Activated CD8-positive, alpha-beta memory T cell treated with anti-CD3 and anti-CD28 coated beads for 4 hours (primary cell): ENCODE data around the gene RNU1-1.
"Not testable (repeated sequence)": the region's sequence is repeated elsewhere in the genome, so short reads cannot be mapped to it uniquely, and the experiment has no call there.

Experiments
- DNase-seq, 2 donors: peaks; one replicate each; pipeline ENCODE4 v3.0.0-alpha.2; 2020; ENCODE audit warnings: low read depth in 2 of 2

RNU1-1 gene

DNA sequence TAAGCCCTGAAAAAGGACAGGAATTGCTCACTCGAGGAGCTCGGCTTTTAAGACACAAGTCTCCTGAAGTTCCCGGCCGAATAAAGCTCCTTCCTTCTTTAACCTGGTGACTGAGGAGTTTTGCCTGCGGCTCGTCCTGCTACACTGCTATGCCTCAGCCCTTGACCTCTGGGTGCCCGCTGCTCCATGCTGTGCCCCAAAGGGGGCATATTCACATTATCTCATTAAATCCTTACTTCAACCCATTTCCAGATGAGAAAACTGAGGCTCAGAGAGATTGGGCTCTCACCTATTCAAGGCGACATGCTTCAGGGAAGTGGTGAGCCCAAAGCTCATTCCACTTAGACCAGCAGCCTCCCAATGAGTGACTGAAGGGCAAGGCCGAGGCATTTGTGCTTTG lies 20.4 kb downstream of the RNU1-1 start:
- DNase-seq = not testable (repeated sequence)

DNA sequence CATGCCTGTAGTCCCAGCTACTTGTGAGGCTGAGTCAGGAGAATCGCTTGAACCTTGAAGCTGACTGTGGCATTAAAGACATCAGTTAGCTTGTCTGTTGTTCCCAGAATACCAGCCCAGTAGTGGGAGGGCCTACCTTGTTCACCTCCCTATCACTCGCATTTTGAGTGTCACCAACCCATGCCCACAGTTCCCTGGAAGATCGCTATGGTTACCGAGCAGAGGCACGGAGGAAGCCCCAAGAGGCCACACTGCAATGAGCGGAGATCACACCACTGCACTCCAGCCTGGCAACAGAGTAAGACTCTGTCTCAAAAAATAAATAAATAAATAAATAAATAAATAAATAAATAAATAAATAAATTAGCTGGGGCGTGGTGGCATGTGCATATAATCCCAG lies 21.1 kb downstream of the RNU1-1 start:
- DNase-seq = not testable (repeated sequence)

DNA sequence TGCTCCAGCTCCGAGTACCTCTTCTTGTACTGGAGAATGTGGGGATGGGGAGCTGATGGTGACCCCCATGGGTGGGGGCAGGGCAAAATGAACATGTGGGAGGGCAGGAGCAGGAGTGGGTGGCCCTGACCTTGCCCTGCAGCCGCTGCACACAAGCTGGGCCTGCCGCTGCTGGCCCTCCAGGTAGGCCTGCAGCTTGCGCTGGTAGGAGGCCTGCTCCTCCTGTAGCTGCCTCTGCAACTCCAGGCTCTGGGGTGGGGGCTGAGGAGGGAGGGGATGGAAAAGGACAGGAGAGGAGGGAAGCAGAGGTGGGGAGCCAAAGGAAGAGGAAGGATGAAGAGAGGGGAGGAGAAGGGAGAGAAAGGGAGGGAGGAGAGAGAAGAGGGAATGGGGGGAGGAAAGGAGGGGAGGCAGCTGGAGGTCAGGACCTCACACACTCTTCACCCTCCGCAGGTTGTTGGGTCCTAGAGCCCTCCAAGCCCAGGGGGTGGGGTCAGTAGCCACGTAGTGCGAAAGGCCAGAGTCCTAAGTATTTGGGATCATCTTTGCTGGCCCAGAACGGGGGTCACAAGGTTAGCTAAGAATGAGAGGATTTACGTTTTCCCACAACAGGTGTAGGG lies 22.9 kb downstream of the RNU1-1 start:
- DNase-seq = no peak

DNA sequence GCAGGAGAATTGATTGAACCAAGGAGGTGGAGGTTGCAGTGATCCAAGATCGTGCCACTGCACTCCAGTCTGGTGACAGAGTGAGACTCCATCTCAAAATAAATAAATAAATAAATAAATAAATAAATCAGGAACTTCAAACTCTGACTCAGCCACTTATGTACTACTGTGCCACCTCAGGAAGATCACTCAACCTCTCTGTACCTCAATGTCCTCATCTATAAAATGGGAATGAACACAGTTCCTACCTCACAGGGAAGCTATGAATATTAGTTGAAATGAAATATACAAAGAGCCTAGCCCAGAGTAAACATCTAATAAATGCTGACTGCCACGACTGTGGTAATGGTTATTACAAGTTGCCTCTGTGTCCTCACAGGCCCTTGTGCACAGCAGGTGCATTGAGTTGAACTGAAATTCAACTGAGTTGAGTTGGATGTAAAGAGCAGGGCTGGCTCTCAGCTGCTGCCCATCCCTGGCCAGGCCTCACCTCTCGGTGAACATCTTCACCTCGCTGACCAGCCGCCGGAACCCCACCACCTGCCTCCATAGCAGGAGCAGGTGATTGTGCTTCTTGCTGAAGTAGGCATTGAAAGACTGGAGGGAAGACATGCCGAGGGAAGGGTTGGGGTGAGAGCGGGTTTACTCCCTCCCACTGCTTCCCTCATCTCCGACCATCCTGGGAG lies 24.7 kb downstream of the RNU1-1 start:
- DNase-seq = not testable (repeated sequence)

DNA sequence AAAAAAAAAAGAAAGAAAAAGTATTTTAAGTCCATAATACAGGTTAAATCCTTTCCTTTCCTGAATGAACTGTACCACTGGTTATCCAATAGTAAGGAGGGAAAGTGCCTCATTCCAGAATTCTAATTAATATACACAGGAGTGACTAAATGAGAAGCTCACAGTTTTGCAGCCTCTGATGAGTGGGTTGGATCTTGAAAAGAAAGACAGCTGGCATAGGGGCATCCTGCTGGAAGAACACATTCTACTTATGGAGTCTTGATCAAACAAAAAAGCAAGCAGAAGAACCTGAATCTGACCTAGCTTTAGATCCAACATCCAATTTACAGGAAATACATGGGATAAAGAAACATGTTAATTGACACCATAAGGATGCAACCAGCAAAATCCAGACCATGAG lies 27.1 kb downstream of the RNU1-1 start:
- not testable (repeated sequence) for DNase-seq

DNA sequence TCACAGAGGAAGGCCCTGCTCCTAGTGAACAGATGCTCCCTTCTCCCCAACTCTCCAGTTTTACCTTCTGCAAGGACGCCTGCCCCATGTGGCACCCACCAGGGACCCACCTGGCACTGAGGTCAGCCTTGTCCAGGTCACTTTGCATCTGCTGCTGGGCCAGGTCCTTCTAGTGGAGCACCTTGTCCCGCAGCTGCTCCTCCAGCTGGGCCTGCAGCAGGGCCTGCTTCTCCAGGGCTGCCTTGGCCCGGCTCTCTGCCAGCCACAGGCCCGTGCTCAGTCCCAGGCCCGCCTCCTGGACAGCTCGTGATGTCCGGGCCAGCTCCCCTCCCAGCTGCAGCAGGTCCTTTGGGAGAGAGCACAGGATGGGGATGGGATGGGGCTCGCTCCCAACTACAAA lies 27.8 kb downstream of the RNU1-1 start:
- not testable (repeated sequence) for DNase-seq

DNA sequence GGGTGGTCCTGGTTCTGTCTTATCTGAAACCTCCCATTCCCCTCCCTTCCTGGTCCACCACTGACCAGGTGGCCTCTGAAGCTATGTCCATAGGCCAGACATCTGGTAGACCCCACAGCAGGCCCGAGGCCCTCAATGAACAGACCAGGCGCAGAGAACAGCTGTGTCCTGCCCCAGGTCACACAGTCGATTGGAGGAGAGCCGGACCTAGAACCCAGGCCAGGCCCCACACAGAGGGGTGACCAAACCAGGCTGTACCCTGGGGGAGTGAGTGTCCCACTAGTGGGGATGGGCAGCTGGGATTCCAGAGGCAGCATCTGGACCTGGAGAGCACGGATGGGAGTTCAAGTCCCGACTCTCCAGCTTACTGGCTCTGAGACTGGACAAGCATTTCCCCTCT lies 29.2 kb downstream of the RNU1-1 start:
- no peak for DNase-seq

DNA sequence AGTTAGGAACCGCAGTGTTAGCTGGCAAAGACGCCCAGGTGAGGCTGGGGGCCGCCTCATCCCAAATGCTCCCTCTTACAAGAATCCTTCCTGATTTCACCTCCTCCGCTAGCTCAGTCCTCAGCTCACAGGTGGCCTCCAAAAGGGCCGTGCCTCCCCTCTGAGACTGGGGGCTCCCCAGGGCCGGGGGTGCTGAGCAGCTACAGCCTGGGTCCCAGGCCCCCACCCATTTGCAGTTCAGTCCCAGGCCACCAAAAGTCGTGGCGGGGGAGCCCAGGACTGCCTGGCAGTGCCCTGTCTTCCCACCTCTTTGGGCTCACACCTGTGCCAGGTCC lies 29.6 kb downstream of the RNU1-1 start:
- no peak for DNase-seq

DNA sequence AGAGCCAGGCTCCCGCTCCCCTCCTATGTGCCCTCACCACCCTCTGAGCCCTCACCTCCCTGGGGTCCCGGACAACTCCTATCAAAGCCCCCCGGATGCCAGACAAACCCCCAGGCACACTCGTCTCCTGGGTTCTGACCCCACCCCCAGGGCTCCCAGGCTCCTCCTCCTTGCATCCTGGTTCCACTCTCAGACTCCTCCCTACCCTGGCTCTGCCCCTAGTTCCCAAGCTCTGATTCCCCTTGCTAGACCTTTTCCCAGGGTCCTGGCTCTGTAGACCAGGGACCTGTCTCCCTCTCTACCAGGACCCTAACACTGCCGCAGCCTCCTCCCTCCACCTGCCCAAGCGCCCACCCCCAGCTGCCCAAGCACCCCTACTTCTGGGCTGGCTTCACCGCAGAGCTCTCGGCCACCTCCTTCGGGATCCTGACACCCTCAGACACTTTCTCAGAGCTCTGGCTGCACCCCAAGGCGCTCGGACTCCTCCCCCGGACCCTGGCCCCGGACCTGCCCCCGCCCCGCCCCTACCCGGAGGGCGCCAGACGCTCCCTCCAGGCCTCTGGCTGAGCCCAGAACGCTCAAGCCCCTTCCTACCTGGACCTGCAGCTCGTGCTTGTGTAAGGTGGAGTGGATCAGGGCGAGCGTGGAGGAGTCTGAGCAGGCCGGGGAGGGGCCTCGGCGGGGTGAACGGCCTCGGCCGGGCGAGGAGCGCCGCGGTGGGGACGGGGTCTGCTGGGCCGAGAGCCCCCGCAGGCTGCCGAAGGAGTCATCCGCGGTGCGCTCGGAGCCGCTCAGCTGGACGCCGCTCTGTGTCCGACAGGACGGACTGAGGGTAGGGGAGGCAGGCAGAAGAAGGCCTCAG lies 30.2 kb downstream of the RNU1-1 start:
- DNase-seq = not testable (repeated sequence)

DNA sequence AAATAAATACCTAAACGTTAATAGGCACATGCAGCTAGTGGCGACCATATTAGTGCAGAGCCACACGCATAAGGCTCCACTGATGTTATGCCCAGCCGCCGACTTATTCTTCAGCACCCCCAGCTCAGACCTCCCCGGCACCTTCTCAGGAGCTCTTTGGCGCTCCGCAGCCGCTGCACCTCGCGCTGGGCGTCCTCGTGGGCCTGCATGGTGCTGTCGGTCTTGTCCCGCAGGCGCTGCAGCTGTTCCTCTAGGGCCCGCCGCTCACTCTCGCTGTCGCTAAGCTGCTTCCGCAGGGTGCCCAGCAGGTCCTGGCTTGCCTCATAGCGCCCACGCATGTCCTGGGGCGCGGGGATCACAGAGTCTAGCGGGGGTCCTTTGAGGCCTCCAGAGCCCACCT lies 30.9 kb downstream of the RNU1-1 start:
- DNase-seq = not testable (repeated sequence)

DNA sequence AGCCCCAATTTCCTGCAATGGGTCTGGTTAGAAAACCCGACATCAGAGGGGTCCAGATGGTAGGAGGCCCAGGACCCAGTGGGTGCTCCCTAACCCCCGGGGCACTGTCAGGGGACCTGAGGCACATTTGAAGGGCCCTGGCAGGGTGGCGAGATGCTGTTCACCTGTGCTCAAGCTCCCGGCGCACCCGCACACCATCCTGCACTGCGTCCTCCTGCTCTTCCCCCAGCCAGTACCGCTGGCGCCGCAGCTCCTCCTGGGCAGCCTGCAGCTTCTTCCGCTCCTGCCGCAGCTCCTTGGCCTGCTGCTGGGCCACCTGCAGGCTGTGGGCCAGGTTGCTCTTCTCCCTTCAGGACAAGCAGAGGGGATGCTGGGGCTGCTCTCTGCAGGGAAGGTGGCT lies 36.0 kb downstream of the RNU1-1 start:
- DNase-seq = no peak

DNA sequence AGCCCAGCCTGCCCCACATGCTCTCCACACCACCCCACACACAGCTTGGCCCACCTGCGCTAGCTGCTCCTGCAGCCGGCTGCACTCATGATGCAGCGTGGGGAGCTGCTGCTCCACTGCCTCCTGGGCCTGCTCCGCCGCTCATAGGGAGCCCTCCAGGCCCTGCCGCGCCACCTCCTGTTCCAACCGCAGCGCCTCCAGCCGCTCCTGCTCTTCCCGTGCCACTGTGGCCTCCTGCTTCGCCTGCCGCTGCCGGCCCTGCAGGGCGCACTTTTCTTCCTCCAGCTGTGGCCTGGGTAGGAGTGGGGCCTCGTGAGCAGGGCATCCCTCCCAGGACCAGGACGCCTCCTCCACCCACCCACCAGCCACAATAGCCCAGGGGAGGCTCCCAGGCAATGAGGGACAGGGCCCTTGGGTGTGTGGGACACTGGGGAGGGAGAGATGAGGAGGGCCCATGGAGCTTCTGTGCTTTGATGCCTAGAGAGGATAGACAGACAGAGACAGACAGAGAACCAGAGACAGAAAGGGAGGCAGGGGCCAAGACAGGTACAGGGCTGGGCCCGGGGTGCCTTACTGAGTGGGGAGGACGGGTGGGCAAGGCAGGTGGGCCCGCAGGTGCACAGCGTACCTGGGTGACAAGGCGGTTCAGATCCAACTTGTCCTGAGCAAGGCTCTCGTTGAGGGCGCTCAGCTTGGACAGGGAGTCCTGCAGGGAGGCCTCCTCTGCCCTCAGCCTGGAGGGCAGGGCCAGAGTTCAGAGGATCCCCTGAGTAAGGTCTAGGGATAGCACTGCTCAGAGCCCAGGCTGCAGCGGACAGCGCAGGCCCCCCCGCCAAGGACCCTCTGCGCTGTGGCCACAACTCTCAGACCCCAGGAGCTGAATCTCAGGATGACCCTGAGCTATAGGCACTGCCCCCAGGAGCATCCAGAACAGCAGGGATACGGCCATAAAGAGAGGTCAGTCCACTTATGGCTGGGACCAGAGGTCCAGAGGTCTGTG lies 38.0 kb downstream of the RNU1-1 start:
- DNase-seq = not testable (repeated sequence)

DNA sequence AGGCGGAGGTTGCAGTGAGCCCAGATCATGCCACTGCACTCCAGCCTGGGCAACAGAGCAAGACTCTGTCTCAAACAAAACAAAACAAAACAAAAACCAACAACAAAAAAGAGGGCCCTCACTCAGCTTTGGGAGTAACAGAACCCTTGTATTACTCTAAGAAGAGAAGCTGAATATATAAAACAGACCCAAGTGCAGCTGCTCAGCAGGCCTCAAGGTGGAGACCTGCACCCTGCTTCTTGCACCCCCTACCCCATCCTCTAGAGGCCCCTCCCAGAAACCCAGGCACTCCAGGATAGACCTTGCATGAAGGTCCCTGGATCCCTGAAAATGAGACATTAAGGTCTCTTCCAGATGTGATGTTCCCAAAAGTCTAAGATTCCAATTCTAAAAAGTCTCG lies 39.2 kb downstream of the RNU1-1 start:
- DNase-seq = not testable (repeated sequence)

DNA sequence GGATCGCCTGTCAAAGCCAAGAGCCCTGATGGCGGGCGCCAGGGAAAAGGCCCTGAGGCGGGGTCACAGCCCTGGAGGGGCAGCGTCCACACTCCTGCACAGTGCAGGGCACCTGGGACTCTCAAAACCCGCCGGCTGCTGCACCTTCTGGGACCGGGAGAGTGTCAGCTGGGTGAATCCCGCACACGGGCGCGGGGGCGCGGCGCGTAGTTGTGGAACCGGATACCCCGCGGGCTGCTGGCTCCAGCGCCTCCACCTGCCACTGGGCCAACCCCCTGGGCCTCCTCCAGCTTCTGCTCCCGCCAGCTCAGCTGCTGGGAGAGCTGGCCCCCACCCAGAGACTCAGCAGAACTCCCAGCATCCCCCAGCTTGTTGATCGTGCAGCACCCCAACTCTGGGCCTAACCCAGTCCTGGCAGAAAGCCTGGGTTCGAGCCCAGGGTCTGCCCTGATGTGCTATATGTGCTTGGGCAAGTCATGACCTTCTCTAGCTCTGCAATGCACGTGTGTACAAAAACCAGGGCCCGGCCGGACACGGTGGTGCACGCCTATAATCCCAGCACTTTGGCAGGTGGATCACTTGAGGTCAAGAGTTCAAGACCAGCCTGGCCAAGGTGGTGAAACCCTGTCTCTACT lies 39.8 kb downstream of the RNU1-1 start:
- no peak for DNase-seq

DNA sequence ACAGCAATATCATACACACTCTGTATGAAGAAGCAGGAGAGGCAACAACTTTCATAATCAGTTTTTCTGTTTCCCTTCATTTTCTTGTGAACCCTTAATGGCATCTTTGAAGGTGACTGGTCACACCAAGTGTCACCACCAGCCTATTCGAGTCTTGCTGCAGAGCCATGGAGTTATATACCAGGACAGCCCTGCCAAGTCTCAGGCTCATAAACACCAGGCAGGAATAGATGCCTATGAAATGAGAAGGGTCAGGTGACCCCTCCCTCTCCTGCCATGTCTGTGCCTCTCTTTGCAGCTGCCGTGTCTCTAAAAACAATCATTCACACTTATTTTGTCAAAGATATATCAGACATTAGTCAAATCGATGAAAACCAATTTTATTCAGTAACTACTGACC lies 45.5 kb downstream of the RNU1-1 start:
- no peak for DNase-seq

DNA sequence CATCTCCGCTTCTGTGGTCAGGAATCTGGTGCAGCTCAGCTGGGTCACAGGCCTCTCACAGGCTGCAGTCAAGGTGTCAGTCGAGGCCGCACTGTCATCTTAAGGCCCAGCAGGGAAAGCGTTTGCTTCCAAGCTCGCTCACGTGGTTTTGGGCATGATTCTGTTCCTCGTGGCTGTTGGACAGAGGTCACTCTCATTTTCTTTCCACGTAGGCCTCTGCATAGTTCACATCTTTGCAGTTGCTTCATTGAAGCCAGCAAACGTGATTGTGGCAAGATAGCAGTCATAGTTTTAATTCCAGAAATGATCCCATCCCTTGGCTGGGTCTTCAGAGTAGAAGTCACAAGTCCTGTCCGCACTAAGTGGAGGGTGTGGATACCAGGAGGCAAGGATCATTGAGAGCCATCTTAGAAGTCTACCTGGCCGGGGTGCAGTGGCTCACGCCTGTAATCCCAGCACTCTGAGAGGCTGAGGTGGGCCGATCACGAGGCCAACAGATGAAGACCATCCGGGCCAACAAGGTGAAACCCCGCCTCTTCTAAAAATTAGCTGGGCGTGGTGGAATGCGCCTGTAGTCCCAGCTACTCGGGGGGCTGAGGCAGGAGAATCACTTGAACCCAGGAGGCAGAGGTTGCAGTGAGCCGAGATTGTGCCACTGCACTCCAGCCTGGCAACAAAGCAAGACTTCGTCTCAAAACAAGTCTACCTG lies 49.0 kb downstream of the RNU1-1 start:
- DNase-seq = no peak
